ENCODE measurements around the gene CLDN20. TPM values are rescaled to one million over a fixed set of nuclear protein-coding genes. Genes with fewer than 3 reads are reported as not detected.

Gene CLDN20
- total and polyA plus RNA-seq, 2 of the 8 experiments (the other 6 are each of a cell fraction or from before 2014, with no cell fraction given): not detected

DNA sequence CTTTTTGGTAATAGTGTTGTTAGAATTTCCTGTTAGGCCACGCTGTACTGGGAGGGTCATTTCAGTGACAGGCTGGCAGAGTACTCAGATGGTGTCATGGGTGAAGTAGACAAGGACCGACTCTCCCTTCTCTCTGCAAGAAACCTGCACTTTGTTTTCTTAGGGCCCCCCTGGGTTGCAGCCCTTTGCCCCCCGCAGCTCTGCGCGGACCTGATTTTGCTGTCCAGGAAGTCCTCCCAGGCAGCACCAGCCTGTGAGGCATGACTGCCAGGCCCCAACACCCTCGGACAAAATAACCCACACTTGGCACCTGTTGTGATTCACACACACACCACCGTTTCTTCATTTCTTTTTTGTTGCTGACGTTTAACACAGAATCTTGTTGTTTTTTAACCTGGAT, 21.8 kb upstream of the CLDN20 start:
- Histone ChIP-seq H4K20me1 (replicated peaks in 1 of 2; ENCODE audit: control insufficient read depth in 1 of 2, insufficient read depth in 2 of 2, low read length in 2 of 2) (no peaks in the 10 kb centered on the region), H3K36me3 (ENCODE audit: control insufficient read depth in 2 of 4, insufficient read depth in 4 of 4, low read length in 3 of 4) (peaks cover 2 to 35% (median 12%) of the 10 kb centered on the region in 4 experiments; a peak in 5 of 8 replicates), H3K4me3 (ENCODE audit: extremely low read depth in 1 of 4, insufficient read depth in 2 of 4, low read depth in 3 of 4, low read length in 4 of 4) (no peak overlapping the region), H3K56ac (replicated peaks; ENCODE audit: insufficient read length, low read depth, low read length) (no peak overlapping the region), H2AK5ac (ENCODE audit: low read depth, low read length) (no peak overlapping the region), H4K8ac (ENCODE audit: extremely low read depth, insufficient read depth, low read length) (no peak overlapping the region), H3K27me3 (replicated peaks in 1 of 4; ENCODE audit: control insufficient read depth in 3 of 4, extremely low read depth in 1 of 4, insufficient read depth in 3 of 4, low read length in 3 of 4) (no peaks in the 10 kb centered on the region), H3K23ac (ENCODE audit: insufficient read length) (no peak overlapping the region), H2BK15ac (ENCODE audit: low read length) (no peak overlapping the region), H4K91ac (replicated peaks; ENCODE audit: insufficient read length, low read length) (no peak overlapping the region), H3K4me1 (replicated peaks in 1 of 4; ENCODE audit: control insufficient read depth in 3 of 4, insufficient read depth in 4 of 4, low read length in 3 of 4) (no peaks in the 10 kb centered on the region), H2AFZ (ENCODE audit: low read length) (no peak overlapping the region), H3K14ac (ENCODE audit: insufficient read length) (no peak overlapping the region), H4K5ac (ENCODE audit: insufficient read length, low read depth, low read length) (no peak overlapping the region), H3K27ac (ENCODE audit: low read depth, low read length) (no peak overlapping the region), H3K79me1 (ENCODE audit: low read depth, low read length) (no peaks in the 10 kb centered on the region), H3K79me2 (ENCODE audit: control insufficient read depth in 1 of 2, insufficient read depth in 2 of 2, low read length in 2 of 2) (no peaks in the 10 kb centered on the region), H3K4me2 (ENCODE audit: insufficient read depth in 1 of 2, low read depth in 2 of 2, low read length in 2 of 2) (no peak overlapping the region), H2BK120ac (replicated peaks; ENCODE audit: low read depth, low read length) (no peak overlapping the region), H2BK5ac (ENCODE audit: low read depth, low read length) (no peak overlapping the region), H3K9ac (replicated peaks in 1 of 4; ENCODE audit: extremely low read depth in 1 of 4, low read depth in 3 of 4, low read length in 3 of 4) (no peak overlapping the region), H2BK12ac (ENCODE audit: low read depth, low read length) (no peak overlapping the region), H3K23me2 (ENCODE audit: low read depth, low read length) (no peaks in the 10 kb centered on the region), H3K9me3 (ENCODE audit: insufficient read depth in 2 of 2, low read depth in 1 of 2, low read length in 1 of 2) (peaks cover 13 to 19% of the 10 kb centered on the region in 2 experiments), H3K18ac (ENCODE audit: extremely low read depth, low read length) (no peak overlapping the region), H3K4ac (replicated peaks; ENCODE audit: insufficient read length, low read depth, low read length) (no peak overlapping the region), H2BK20ac (ENCODE audit: low read length) (no peak overlapping the region)
- DNase-seq (ENCODE audit: low read depth in 1 of 2, low spot score in 2 of 2) (no peak), FAIRE-seq (no peak)
- POLR2A ChIA-PET (ENCODE audit: partially characterized antibody): interaction anchor here (0.9 to 1.1 kb wide), 2 partner anchors 20 to 160 kb away, joined by 3 read pairs; no protein-coding TSS in a partner anchor
- 90% methylated on average over 8 of the region's 8 CpGs; no CpG with 5 or more reads in 1 of the 2 experiments for WGBS, 2 experiments (ENCODE audit: extremely low coverage in 1 of 2, insufficient coverage in 1 of 2, insufficient read length in 1 of 2, insufficient replicate concordance in 2 of 2, low coverage in 1 of 2, low lambda C conversion rate in 2 of 2, missing lambda C conversion rate in 1 of 2)
- CTCF ChIA-PET (ENCODE audit: partially characterized antibody): interaction anchor here (1.5 to 8.9 kb wide), 2 partner anchors 15 to 18 kb away, joined by 4 to 72 read pairs; no protein-coding TSS in a partner anchor
- TF ChIP-seq CHD1 (IDR thresholded peaks at IDR 0.05; ENCODE audit: low read depth, low read length) (no peak), RAD21 (IDR thresholded peaks at IDR 0.05 in 1 of 2, conservative IDR thresholded peaks at IDR 0.05 in 1 of 2; ENCODE audit: low read depth in 2 of 2, low read length in 2 of 2) (no peak), RNF2 (IDR thresholded peaks at IDR 0.05; ENCODE audit: borderline replicate concordance, low read depth, low read length, missing control alignments, poor library complexity, severe bottlenecking) (no peak), SIRT6 (IDR thresholded peaks at IDR 0.05; ENCODE audit: low read length) (no peak), JUN (IDR thresholded peaks at IDR 0.05; ENCODE audit: low read depth, low read length) (no peak), TEAD4 (IDR thresholded peaks at IDR 0.05; ENCODE audit: low read depth, low read length) (no peak), USF2 (IDR thresholded peaks at IDR 0.05; ENCODE audit: low read length) (no peak), RBBP5 (IDR thresholded peaks at IDR 0.05; ENCODE audit: borderline replicate concordance, low read depth, low read length) (no peak)
- TF ChIP-seq, protein P1, sequence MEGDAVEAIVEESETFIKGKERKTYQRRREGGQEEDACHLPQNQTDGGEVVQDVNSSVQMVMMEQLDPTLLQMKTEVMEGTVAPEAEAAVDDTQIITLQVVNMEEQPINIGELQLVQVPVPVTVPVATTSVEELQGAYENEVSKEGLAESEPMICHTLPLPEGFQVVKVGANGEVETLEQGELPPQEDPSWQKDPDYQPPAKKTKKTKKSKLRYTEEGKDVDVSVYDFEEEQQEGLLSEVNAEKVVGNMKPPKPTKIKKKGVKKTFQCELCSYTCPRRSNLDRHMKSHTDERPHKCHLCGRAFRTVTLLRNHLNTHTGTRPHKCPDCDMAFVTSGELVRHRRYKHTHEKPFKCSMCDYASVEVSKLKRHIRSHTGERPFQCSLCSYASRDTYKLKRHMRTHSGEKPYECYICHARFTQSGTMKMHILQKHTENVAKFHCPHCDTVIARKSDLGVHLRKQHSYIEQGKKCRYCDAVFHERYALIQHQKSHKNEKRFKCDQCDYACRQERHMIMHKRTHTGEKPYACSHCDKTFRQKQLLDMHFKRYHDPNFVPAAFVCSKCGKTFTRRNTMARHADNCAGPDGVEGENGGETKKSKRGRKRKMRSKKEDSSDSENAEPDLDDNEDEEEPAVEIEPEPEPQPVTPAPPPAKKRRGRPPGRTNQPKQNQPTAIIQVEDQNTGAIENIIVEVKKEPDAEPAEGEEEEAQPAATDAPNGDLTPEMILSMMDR (IDR thresholded peaks at IDR 0.05; ENCODE audit: control extremely low read depth in 1 of 3, insufficient read depth in 1 of 3, low read depth in 1 of 3, low read length in 3 of 3): no peak

Measured in H1 (cell line).